ENCODE data around the gene ORC6.

The ORC6 gene

GRCh38 chr16:46701615-46702014, 12.2 kb downstream of the ORC6 start:
- no peak for DNase-seq (ENCODE audit: low spot score)

- no peak for DNase-seq (ENCODE audit: low spot score)
Observed at GRCh38 chr16:46702030-46702429, 12.6 kb downstream of the ORC6 start.

DNA sequence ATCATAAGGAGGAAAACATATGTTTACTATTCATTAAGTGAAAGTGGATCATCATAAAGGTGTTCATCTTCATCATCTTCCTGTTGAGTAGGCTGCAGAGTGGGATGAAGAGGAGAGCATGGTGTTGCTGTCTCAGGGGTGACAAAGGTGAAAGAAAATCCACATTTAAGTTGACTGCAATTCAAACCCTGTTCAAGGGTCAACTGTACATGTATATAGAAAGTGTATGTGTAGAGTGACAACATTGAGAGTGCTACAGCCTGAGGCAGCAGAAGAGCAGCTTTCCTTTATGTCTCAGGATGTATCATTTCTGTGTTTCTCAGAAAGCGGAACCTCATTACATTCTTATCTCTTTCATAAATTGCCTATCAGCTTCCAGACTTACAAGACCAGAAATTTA, 17.2 kb downstream of the ORC6 start:
- no peak for DNase-seq (ENCODE audit: low spot score)

DNA sequence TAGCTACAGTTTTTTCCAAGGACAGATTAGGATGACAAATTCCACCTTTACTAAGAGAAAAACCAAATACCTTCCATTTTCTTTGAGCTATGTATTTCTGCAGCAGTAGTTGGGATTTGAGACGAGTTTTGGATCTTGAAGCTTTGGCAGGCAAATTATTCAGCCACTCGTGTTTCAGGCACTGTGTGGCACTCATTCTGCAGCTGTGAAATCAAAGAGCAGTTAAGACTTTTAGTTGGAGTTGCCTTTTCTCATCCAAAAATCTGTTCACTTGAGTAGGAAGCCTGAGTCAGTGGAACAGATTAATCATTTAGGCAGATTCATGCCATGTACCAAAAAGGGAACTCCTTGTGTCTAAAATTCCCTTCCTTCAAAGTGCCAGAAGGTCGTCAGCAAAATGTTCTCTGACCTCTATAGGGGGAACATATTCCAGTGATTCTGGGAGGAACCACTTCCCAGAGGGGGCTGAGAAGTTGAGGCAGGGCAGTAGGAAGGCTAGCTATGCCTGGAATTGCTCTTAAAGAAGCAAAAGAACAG, 20.1 kb downstream of the ORC6 start:
- no peak for DNase-seq (ENCODE audit: low spot score)

GRCh38 chr16:46711106-46712058, 21.9 kb downstream of the ORC6 start:
- no peak for DNase-seq (ENCODE audit: low spot score)

GRCh38 chr16:46712911-46713310, 23.5 kb downstream of the ORC6 start:
- no peak for DNase-seq (ENCODE audit: low spot score)

DNA sequence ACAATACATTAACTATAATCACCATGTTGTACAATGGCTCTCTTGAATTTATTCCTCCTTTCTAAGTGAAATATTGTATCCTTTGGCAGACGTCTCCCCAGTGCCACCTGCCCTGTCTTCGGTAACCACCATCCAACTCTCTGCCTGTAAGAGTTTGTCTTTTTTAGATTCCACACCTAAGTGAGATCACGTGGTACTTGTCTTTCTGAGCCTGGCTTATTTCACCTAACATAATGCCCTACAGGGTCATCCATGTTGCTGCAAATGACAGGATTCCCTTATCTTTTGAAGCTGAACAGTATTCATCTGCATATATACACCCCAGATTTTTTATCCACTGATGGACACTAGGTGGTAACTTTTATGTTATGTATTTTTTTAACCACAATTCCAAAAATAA, 24.2 kb downstream of the ORC6 start:
- DNase-seq (ENCODE audit: low spot score), result no peak

DNA sequence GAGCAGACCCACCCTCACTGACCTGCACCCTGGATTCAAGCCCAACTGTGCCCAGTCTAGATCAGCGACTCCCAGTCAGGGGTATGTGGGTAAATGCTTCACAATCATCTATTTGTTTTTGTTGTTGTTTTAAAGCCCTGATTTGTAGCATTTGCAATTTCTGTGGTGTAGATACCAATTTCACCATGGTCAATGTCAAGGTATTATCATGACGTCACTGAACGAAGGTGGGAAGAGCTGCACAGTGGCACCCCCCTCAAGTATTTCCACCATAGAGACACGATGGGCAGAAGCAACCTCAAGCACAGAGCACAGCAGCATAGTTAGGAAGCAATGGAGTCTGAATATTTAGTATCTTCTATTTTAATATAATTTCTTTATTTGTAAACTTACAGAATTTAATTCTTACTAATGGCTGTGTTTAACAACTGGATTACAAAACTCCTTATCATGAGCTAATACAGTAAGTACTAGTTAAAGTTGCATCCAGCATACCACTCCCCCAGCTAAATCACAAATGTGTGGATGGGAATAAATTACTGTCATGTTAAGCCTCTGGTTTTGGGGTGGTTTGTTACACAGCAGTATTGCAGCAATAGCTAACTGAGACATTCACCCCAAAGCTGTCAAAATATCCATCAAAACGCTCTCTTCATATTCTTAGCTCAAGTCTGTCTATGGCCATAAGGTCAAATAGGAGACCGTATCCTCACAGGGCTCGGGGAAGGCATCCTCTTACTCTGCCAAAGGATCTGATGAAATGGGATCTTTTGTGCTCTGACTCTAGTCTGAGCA, 25.5 kb downstream of the ORC6 start:
- no peak for DNase-seq (ENCODE audit: low spot score)

DNA sequence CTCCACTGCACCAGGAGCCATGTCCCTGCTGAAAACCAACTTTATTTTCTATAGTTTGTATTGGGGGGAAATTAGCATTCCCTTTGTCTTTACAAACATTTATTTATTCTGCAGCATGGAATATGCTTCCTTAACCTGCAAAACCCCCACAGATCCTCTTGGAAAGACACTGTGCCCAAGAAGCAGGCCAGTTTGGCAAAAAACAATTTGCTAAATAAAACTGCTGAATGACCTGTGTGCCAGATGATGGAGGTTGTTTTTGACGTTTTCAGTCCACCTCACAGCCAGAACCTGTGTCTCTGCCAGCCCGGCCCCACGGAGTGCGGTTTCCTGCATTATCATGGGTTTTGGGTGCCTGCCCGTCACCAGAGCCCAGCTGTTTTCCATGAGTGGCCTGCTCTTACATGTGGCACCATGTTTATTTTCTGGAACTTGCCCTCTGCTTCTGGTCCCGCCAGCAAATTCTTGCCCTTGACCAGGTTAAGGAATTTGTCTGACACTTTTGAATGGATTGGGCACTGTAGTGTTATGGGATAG, 26.4 kb downstream of the ORC6 start:
- no peak for DNase-seq (ENCODE audit: low spot score)

- no peak for DNase-seq (ENCODE audit: low spot score)
Observed at GRCh38 chr16:46717692-46718091, 28.2 kb downstream of the ORC6 start.

GRCh38 chr16:46718214-46718613, 28.8 kb downstream of the ORC6 start:
- no peak for DNase-seq (ENCODE audit: low spot score)

GRCh38 chr16:46719528-46719927, 30.1 kb downstream of the ORC6 start:
- no peak for DNase-seq (ENCODE audit: low spot score)

DNA sequence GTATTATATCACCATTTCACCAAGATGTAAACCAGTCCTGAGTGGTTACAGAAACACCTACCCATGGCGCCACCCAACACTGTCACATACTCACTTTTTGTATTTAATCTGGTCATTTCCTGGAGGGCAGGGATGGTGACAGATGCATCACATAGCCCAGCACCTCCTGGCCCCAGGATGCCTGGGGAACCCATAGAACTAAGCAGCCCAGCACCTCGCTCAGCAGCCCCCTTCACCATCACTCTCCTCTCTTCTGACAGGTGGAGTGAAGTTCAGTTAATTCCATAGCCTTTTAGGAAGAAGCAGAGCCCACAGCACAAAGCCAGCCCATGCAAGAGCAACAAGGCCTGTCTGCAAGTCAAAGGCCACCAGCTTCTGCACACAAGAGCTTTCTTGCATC, 31.2 kb downstream of the ORC6 start:
- no peak for DNase-seq (ENCODE audit: low spot score)

DNA sequence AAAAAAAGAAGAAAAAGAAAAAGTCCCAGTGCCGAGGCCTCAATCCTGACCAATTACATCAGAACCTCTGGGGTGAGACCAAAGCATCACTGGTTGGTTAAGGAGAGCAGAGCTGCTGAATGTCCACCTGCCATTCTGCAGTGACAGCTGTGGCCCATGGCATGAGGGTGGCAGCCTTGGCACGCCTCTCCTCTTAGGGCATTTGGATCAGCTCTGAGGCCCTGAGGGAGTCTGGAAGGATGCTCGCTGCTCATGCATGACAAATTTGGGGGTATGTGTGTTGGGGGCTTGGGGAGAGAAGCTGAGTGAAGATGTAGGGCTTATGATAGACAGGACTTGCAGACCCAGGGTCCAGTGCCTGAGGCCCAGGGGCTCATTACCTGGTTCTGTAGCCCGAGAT, 32.4 kb downstream of the ORC6 start:
- DNase-seq (ENCODE audit: low spot score), result no peak

GRCh38 chr16:46727184-46727583, 37.7 kb downstream of the ORC6 start:
- no peak for DNase-seq (ENCODE audit: low spot score)

GRCh38 chr16:46727630-46728029, 38.2 kb downstream of the ORC6 start:
- no peak for DNase-seq (ENCODE audit: low spot score)

- DNase-seq (ENCODE audit: low spot score), result no peak
Observed at GRCh38 chr16:46728806-46729205, 39.3 kb downstream of the ORC6 start.

GRCh38 chr16:46729326-46729995, 40.0 kb downstream of the ORC6 start:
- DNase-seq (ENCODE audit: low spot score), result no peak

- DNase-seq (ENCODE audit: low spot score), result no peak
Observed at GRCh38 chr16:46730126-46730525, 40.7 kb downstream of the ORC6 start.

DNA sequence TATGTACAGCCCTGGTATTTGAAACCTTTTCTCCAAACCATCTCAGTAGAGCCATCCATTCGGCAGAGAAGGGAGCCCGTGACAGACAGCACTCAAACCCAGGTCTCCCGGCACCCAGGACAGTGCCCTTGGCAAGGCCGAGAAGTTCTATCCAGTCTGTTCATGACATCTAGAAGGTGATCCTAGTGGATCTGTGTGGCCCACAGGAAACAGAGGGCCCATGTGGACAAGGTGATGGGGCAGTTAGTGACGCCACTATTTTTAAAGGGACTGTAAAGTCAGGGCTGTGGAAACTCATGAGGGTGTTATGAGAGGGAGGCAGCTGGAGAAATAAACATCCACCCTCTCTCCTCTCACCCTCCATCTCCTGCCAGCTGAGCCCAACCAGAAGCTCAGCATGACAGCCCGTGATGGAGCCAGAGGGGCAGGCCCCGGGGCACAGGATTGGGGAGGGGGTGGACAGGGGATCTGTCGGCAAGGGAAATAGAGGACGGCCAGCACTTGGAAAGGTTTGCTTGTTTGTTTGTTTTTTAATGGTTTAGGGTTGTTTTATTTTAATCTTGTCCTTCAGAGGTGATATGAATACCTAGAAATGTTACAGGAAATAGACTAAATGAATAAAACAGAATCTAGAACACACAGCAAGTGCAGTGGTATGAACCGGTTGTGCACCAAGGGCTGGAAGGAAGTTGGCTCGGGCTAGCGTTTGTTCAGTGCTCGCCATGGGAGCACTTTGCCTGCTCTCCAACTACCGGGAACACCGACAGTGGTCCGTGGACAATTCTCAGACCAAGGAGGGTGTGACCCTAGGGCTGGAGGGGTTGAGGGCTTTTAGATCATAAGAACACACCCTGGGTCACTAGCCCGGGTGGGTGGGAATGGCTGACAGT, 41.6 kb downstream of the ORC6 start:
- DNase-seq (ENCODE audit: low spot score), result no peak

Data from D341Med (cell line).